Astrocyte of the cerebellum (primary cell): ENCODE results near the gene CLPTM1L.
"Not testable (repeated sequence)": the region's sequence is repeated elsewhere in the genome, so short reads cannot be mapped to it uniquely, and the experiment has no call there.

Source experiments
- DNase-seq: peaks from one replicate; pipeline ENCODE4 v3.0.0-alpha.2; 2011; ENCODE audit warnings: low read depth
- H3K4me3 ChIP-seq: 2 replicates; pipeline ENCODE4 v1.5.1; 2011; ENCODE audit warnings: mild to moderate bottlenecking, low read depth, low read length, moderate library complexity
- in situ Hi-C: cut with HindIII; loops from 2 replicates; pipeline ENCODE4 v1.10.0; 2017; ENCODE audit warnings: low sequenced_read_pairs
- TF ChIP-seq, protein P1 (sequence below): IDR thresholded peaks from 2 replicates; pipeline ENCODE4 v1.5.1; 2012; ENCODE audit warnings: low read length, low read depth, moderate library complexity, mild to moderate bottlenecking; ENCODE audit errors: missing control alignments

Gene CLPTM1L

DNA sequence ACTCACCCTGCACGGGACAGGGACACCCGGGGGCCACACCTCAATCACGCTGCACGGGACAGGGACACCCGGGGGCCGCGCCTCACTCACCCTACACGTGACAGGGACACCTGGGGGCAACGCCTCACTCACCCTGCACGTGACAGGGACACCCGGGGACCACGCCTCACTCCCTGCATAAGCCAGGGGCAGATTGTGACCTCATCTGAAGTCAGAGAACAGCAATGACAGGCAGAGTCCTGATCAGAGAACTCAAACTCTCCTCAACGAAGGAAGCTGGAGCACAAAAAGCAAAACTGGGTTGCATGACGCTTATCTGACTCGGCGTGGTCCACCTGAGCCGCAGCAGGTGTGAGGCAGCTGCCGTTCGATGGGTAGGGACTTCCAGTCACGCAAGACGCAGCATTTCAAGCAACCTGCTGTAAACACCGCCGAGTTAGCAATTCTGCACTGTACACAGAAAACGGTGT is 53.3 kb downstream of the CLPTM1L start:
- TF ChIP-seq, protein P1, sequence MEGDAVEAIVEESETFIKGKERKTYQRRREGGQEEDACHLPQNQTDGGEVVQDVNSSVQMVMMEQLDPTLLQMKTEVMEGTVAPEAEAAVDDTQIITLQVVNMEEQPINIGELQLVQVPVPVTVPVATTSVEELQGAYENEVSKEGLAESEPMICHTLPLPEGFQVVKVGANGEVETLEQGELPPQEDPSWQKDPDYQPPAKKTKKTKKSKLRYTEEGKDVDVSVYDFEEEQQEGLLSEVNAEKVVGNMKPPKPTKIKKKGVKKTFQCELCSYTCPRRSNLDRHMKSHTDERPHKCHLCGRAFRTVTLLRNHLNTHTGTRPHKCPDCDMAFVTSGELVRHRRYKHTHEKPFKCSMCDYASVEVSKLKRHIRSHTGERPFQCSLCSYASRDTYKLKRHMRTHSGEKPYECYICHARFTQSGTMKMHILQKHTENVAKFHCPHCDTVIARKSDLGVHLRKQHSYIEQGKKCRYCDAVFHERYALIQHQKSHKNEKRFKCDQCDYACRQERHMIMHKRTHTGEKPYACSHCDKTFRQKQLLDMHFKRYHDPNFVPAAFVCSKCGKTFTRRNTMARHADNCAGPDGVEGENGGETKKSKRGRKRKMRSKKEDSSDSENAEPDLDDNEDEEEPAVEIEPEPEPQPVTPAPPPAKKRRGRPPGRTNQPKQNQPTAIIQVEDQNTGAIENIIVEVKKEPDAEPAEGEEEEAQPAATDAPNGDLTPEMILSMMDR, result no peak
- in situ Hi-C loops, result no loop called here
- no peak for DNase-seq
- H3K4me3 ChIP-seq, result no peak overlapping the region

DNA sequence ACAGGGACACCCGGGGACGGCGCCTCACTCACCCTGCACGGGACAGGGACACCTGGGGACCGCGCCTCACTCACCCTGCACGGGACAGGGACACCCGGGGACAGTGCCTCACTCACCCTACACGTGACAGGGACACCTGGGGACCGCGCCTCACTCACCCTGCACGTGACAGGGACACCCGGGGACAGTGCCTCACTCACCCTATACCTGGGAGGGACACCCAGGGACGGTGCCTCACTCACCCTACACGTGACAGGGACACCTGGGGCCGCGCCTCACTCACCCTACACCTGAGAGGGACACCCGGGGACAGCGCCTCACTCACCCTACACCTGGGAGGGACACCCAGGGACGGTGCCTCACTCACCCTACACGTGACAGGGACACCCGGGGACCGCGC is 53.9 kb downstream of the CLPTM1L start:
- DNase-seq, in situ Hi-C loops, H3K4me3 ChIP-seq: not testable (repeated sequence)

DNA sequence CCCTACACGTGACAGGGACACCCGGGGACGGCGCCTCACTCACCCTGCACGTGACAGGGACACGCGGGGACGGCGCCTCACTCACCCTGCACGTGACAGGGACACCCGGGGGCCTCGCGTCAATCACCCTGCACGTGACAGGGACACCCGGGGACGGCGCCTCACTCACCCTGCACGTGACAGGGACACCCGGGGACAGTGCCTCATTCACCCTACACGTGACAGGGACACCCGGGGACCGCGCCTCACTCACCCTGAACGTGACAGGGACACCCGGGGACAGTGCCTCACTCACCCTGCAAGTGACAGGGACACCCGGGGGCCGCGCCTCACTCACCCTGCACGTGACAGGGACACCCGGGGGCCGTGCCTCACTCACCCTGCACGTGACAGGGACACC is 55.3 kb downstream of the CLPTM1L start:
- DNase-seq, in situ Hi-C loops, H3K4me3 ChIP-seq: not testable (repeated sequence)

DNA sequence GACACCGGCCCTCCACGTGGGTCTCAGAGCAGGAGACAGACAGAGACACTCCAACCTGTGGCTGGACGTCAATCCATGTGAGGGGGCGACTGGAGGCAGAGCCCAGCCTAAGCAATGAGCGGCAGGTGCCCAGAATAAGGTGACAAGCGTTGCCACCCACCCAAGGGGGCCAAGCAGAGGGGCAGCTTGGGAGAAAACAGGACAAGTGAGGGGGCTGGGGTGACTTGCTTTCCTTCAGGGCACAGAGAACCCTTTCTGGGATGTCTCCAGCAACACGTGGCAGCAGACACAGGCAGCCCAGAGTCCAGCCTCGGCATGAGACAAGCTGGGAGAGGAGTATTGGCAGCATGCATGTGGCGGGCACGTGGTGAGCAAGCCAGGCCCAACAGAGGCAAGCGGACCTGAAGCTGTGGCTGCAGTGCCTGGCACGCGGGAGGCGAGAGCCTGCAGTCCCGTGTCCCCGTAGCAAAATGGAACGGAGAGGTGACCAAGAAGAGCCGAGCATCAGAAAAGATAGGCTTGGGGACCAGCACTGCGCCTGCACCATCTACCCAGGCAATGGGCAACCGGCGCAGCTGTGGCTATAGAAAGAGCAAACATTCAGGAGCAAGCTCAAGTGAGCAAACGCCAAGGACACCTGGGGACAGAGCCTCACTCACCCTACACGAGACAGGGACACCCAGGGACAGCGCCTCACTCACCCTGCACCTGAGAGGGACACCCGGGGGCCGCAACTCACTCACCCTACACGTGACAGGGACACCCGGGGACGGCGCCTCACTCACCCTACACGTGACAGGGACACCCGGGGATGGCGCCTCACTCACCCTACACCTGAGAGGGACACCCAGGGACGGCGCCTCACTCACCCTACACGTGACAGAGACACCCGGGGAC is 56.2 kb downstream of the CLPTM1L start:
- in situ Hi-C loops, result no loop called here
- no peak overlapping the region for H3K4me3 ChIP-seq
- TF ChIP-seq, protein P1, result no peak
- DNase-seq, result no peak

DNA sequence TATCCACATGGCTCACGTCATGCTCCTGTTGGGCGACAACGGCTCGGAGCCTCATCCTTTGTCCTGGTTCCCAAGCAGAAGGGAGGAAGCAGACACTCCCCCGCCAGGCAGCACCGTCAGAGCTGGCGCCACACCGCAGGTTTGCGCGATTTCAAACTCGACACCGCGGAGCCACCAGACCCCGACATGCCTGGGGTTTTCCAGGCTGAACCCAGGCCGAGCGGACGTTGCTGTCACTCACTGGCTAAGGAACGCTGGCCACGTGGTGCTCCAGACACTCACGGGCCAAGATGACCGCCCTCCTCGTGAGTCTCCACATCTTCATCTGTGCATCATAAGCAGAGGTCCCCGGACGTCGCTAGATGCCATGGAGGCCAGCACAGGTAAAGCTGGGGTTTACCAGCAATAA is 59.0 kb downstream of the CLPTM1L start:
- TF ChIP-seq, protein P1, result no peak
- no peak for DNase-seq
- H3K4me3 ChIP-seq, result no peak overlapping the region
- in situ Hi-C loops, result no loop called here

DNA sequence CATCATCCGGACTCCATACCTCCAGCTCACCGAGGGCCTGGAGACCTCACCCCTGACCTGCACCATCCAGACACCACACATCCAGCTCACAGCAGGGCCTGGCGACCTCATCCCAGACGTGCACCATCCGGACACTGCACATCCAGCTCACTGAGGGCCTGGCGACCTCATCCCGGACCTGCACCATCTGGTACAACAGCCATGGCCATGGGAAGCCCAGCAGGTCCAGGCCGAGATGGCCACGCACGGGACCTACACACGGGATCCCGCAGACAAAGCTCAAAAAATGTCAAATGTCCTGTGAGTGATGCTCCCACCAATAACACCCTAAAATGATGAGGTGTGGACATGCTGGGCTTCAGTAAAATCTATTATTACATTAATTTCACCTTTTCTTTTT is 59.8 kb downstream of the CLPTM1L start:
- H3K4me3 ChIP-seq, result no peak overlapping the region
- TF ChIP-seq, protein P1, result no peak
- in situ Hi-C loops, result no loop called here
- DNase-seq, result no peak

DNA sequence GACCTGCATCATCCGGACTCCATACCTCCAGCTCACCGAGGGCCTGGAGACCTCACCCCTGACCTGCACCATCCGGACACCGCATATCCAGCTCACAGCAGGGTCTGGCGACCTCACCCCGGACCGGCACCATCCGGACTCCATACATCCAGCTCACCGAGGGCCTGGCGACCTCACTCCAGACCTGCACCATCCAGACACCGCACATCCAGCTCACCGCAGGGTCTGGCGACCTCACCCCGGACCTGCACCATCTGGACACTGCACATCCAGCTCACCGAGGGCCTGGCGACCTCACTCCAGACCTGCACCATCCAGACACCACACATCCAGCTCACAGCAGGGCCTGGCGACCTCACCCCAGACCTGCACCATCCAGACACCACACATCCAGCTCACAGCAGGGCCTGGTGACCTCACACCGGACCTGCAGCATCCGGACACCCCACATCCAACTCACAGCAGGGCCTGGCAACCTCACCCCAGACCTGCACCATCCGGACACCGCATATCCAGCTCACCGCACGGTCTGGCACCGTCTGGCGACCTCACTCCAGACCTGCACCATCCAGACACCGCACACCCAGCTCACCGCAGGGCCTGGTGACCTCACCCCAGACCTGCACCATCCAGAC is 60.4 kb downstream of the CLPTM1L start:
- H3K4me3 ChIP-seq, DNase-seq, in situ Hi-C loops: not testable (repeated sequence)

DNA sequence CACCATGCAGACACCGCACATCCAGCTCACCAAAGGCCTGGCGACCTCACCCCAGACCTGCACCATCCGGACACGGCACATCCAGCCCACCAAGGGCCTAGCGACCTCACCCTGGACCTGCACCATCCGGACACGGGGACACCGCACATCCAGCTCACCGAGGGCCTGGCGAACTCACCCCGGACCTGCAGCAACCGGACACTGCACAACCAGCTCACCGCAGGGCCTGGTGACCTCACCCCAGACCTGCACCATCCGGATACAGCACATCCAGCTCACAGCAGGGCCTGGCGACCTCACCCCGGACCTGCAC is 61.2 kb downstream of the CLPTM1L start:
- DNase-seq, H3K4me3 ChIP-seq, in situ Hi-C loops: not testable (repeated sequence)

DNA sequence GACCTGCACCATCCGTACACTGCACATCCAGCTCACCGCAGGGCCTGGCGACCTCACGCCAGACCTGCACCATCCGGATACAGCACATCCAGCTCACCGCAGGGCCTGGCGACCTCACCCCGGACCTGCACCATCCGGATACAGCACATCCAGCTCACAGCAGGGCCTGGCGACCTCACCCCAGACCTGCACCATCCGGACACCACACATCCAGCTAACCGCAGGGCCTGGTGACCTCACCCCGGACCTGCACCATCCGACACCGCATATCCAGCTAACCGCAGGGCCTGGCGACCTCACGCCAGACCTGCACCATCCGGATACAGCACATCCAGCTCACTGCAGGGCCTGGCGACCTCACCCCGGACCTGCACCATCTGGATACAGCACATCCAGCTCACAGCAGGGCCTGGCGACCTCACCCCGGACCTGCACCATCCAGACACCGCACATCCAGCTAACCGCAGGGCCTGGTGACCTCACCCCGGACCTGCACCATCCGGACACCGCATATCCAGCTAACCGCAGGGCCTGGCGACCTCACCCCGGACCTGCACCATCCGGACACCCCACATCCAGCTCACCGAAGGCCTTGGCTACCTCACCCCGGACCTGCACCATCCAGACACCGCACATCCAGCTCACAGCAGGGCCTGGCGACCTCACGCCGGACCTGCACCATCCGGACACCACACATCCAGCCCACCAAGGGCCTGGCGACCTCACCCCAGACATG is 61.7 kb downstream of the CLPTM1L start:
- in situ Hi-C loops, DNase-seq: not testable (repeated sequence)

More for the DNA sequence above, 61.7 kb downstream of the CLPTM1L start:
- not testable (repeated sequence) for H3K4me3 ChIP-seq
